Measurements from ENCODE around the gene CPNE6. TPM values are rescaled to one million over a fixed set of nuclear protein-coding genes. Genes with fewer than 3 reads are reported as not detected.
A peak's percentile ranks its signal among the peaks of the same experiment; 100 is the strongest.

The CPNE6 gene
- total RNA-seq, 2 donors from 2014 or later, result 1.8 to 8.8 TPM

DNA sequence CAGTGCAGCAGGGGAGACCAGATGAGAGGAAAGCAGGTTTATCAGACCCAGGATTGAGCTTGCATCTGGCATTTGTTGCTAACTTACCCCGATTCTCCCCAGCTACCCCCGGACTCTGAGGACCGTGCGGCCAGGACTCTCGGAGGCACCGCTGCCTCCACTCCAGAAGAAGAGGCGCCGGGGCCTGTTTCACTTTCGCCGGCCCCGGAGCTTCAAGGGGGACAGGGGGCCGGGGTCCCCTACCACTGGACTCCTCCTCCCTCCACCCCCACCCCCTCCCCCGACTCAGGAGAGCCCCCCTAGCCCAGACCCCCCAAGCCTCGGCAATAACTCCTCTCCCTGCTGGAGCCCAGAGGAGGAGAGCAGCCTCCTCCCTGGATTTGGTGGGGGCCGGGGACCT, 6.5 kb upstream of the CPNE6 start:
- WGBS, result 93% methylated on average over 14 of the region's 15 CpGs

DNA sequence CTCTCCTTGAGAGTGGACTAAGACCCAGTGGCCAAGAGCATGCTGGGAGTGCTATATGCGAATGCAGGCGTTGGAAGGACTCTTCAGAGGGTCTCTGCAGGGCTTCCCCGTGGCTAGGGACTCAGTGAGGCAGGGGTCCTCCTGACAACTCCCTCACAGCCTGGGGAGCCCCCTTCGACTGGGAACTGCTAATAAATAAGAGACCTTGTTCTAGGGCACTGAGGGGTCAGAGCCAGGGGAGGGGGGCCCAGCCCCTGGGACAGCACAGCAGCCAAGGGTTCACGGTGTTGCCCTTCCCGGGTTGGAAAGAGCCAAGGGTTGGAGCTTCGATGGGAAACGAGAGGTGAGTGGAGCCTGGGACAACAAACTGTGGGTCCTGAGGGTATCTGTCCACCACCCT, 6.0 kb upstream of the CPNE6 start:
- 84% methylated on average over 8 of the region's 8 CpGs for WGBS
- intact Hi-C loops (cut with DNase I), result no loop called here
- H3K27me3 ChIP-seq (replicated peaks; ENCODE audit: insufficient read depth), result no peaks in the 10 kb centered on the region
- H3K4me3 ChIP-seq, result no peak overlapping the region
- no peak overlapping the region for H3K27ac ChIP-seq
- H3K4me1 ChIP-seq (replicated peaks), result no peaks in the 10 kb centered on the region
- no peaks in the 10 kb centered on the region for H3K36me3 ChIP-seq
- no peak for TF ChIP-seq POLR2AphosphoS5 (IDR thresholded peaks at IDR 0.05)
- TF ChIP-seq, protein P1, sequence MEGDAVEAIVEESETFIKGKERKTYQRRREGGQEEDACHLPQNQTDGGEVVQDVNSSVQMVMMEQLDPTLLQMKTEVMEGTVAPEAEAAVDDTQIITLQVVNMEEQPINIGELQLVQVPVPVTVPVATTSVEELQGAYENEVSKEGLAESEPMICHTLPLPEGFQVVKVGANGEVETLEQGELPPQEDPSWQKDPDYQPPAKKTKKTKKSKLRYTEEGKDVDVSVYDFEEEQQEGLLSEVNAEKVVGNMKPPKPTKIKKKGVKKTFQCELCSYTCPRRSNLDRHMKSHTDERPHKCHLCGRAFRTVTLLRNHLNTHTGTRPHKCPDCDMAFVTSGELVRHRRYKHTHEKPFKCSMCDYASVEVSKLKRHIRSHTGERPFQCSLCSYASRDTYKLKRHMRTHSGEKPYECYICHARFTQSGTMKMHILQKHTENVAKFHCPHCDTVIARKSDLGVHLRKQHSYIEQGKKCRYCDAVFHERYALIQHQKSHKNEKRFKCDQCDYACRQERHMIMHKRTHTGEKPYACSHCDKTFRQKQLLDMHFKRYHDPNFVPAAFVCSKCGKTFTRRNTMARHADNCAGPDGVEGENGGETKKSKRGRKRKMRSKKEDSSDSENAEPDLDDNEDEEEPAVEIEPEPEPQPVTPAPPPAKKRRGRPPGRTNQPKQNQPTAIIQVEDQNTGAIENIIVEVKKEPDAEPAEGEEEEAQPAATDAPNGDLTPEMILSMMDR (IDR thresholded peaks at IDR 0.05), result no peak
- TF ChIP-seq POLR2A (IDR thresholded peaks at IDR 0.05), result no peak
- H3K9me3 ChIP-seq, result no peaks in the 10 kb centered on the region
- no peak for DNase-seq (ENCODE audit: low spot score)

More for the DNA sequence above, 6.5 kb upstream of the CPNE6 start:
- H3K4me3 ChIP-seq, result no peak overlapping the region
- TF ChIP-seq POLR2A (IDR thresholded peaks at IDR 0.05), result no peak
- H3K4me1 ChIP-seq (replicated peaks), result no peaks in the 10 kb centered on the region
- H3K27me3 ChIP-seq (replicated peaks; ENCODE audit: insufficient read depth), result no peaks in the 10 kb centered on the region
- DNase-seq (ENCODE audit: low spot score), result no peak
- H3K27ac ChIP-seq, result no peak overlapping the region
- H3K36me3 ChIP-seq, result no peaks in the 10 kb centered on the region
- H3K9me3 ChIP-seq, result no peaks in the 10 kb centered on the region
- intact Hi-C loops (cut with DNase I), result no loop called here

DNA sequence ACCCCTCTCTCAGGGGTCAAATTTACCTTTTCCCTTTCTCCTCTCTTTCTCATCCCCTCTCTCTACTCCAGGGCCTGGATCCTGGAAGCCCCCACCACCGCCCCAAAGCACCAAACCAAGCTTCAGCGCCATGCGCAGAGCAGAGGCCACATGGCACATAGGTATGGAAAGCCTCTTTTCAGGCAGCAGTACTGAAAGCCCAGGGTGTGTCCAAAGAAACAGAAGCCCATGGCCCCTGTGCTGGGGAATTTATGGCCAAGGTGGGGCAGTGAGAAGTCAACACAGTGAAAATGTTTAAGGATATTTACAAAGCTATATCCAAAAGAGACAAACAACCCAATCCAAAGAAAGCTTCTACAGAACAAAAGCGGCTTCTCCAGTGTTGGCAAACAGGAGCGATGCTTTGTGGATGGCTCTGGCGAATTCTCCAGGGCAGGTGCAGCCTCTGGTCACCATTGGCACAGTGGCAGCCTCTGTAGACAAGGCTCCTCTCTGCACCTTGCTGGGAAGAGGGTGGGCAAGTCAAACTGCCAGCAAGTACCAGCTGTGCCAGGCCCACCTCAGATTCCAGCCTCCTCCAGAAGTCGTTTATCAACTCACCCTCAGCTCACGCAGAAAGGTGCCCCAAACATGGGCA, 4.7 kb upstream of the CPNE6 start:
- intact Hi-C loops (cut with DNase I), result no loop called here
- no peak overlapping the region for H3K4me3 ChIP-seq
- no peak overlapping the region for H3K27ac ChIP-seq
- peak; percentile 7 for TF ChIP-seq POLR2AphosphoS5 (IDR thresholded peaks at IDR 0.05)
- TF ChIP-seq, protein P1 (IDR thresholded peaks at IDR 0.05), result no peak
- 74% methylated on average over 8 of the region's 8 CpGs for WGBS
- H3K9me3 ChIP-seq, result no peaks in the 10 kb centered on the region
- DNase-seq (ENCODE audit: low spot score), result no peak
- H3K36me3 ChIP-seq, result no peaks in the 10 kb centered on the region
- no peaks in the 10 kb centered on the region for H3K4me1 ChIP-seq (replicated peaks)
- H3K27me3 ChIP-seq (replicated peaks; ENCODE audit: insufficient read depth), result no peaks in the 10 kb centered on the region

- no peak for DNase-seq (ENCODE audit: low spot score)
- H3K27ac ChIP-seq, result no peak overlapping the region
- TF ChIP-seq POLR2A (IDR thresholded peaks at IDR 0.05) (no peak), POLR2AphosphoS5 (IDR thresholded peaks at IDR 0.05) (no peak)
- TF ChIP-seq, protein P1 (IDR thresholded peaks at IDR 0.05), result no peak
- H3K9me3 ChIP-seq, result no peaks in the 10 kb centered on the region
- no peaks in the 10 kb centered on the region for H3K4me1 ChIP-seq (replicated peaks)
- WGBS, result 87% methylated on average over 12 of the region's 12 CpGs
- intact Hi-C loops (cut with DNase I), result no loop called here
- H3K4me3 ChIP-seq, result no peak overlapping the region
- H3K27me3 ChIP-seq (replicated peaks; ENCODE audit: insufficient read depth), result no peaks in the 10 kb centered on the region
- H3K36me3 ChIP-seq, result no peaks in the 10 kb centered on the region
Observed at GRCh38 chr14:24067133-24068082, 4.0 kb upstream of the CPNE6 start.

DNA sequence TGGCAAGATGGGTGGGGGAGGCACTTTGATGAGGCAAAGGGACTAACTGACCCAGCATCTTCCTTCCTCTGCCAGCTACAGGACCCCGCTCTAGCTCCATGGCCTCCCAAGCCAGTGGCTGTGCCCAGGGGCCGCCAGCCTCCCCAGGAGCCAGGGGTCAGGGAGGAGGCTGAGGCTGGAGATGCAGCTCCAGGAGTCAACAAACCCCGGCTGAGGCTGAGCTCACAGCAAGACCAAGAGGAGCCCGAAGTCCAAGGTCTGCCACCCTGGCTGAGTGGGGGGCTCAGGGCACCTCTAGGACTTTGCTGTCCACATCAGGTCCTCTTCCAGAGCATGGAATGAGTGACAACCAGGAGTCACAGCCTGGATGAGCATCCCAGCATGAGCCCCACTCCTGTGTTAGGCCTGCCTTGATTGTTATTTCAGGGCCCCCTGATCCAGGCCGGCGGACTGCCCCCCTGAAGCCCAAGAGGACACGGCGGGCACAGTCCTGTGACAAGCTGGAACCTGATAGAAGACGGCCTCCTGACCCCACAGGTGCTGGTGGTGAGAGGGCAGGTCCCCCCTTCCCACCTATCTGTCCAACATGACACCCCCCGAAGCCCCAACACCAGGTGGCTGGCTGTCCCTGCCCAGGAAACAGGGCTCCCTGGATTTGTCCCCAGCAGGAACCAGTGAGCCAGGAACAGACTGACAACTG, 2.5 kb upstream of the CPNE6 start:
- TF ChIP-seq POLR2A (IDR thresholded peaks at IDR 0.05) (no peak), POLR2AphosphoS5 (IDR thresholded peaks at IDR 0.05) (no peak)
- TF ChIP-seq, protein P1 (IDR thresholded peaks at IDR 0.05), result no peak
- Histone ChIP-seq H3K9me3 (no peaks in the 10 kb centered on the region), H3K4me3 (no peak overlapping the region), H3K27me3 (replicated peaks; ENCODE audit: insufficient read depth) (no peaks in the 10 kb centered on the region), H3K27ac (no peak overlapping the region), H3K36me3 (no peaks in the 10 kb centered on the region), H3K4me1 (replicated peaks) (no peaks in the 10 kb centered on the region)
- WGBS, result 89% methylated on average over 10 of the region's 10 CpGs
- no peak for DNase-seq (ENCODE audit: low spot score)
- intact Hi-C loops (cut with DNase I), result no loop called here
